Activated naive CD4-positive, alpha-beta T cell treated with anti-CD3 and anti-CD28 coated beads, Interleukin-2, amount 50 U/mL, for 24 hours (primary cell): Measurements from ENCODE around the gene ETV5.
"Not testable (repeated sequence)": the region's sequence is repeated elsewhere in the genome, so short reads cannot be mapped to it uniquely, and the experiment has no call there.

Source experiments
- H3K27ac Mint-ChIP-seq: one replicate; pipeline ENCODE4 v1.8.0; 2021; ENCODE audit warnings: mild to moderate bottlenecking, mixed read lengths
- H3K27me3 Mint-ChIP-seq: one replicate; pipeline ENCODE4 v1.8.0; 2021; ENCODE audit warnings: mixed read lengths
- H3K36me3 Mint-ChIP-seq: one replicate; pipeline ENCODE4 v1.8.0; 2021; ENCODE audit warnings: mixed read lengths
- H3K4me1 Mint-ChIP-seq: one replicate; pipeline ENCODE4 v1.8.0; 2021; ENCODE audit warnings: mixed read lengths
- H3K4me3 Mint-ChIP-seq: one replicate; pipeline ENCODE4 v1.8.0; 2021; ENCODE audit warnings: mild to moderate bottlenecking, mixed read lengths
- H3K9me3 Mint-ChIP-seq: one replicate; pipeline ENCODE4 v1.8.0; 2021; ENCODE audit warnings: mixed read lengths

ETV5 gene

DNA sequence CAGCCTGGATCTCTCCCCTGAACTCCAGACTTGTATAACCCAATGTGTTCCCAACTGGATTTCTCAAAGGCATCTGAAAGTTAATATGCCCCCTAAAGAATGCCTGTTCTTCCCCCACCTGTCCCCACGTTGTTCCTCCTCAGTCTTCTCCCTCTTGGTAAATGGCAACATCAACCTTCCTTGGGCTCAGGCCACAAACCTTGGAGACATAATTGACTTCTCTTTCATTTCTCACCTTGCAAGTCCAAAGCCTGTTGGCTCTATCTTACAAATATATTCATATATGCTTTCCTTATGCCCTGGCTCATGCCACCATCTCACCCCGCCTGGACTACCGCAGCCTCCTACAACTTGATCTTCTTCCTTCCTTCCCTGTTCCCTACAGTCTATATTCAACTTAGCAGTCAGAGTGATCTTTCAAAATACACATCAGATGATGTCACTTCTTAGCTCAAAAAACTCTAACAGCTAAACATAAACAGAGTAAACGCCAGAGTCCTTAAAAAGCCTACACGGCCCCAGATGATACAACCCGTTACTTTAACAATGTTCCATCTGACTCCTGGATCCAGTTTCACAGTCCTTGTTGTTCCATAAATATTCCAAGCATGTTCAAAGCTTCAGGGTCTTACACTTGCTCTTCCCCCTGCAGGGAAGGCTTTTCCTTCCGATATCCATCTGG lies 66.2 kb downstream of the ETV5 start:
- no peak overlapping the region for H3K27ac Mint-ChIP-seq
- no peaks in the 10 kb centered on the region for H3K9me3 Mint-ChIP-seq
- no peaks in the 10 kb centered on the region for H3K36me3 Mint-ChIP-seq
- no peaks in the 10 kb centered on the region for H3K4me1 Mint-ChIP-seq
- peaks cover 12% of the 10 kb centered on the region for H3K27me3 Mint-ChIP-seq
- no peak overlapping the region for H3K4me3 Mint-ChIP-seq

DNA sequence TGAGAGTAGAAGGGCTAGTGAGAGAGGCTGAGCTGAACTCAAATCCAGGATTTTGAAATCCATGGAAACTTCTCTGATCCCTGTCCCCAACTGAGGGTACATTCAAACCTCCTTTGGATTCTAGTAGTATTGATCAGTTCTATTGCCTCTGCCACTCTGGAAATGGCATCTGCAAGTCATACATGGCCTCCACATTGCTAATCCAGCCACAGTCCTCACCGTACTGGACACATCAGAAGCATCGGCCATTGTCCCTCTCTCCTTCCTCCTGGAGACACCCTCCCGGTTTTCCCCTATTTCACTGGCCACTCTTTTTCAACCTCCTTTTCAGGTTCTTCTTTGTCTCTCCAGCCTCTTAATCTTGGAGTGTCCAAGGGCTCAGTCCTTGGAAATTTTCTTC lies 66.9 kb downstream of the ETV5 start:
- Mint-ChIP-seq H3K9me3 (no peaks in the 10 kb centered on the region), H3K36me3 (no peaks in the 10 kb centered on the region), H3K4me1 (no peaks in the 10 kb centered on the region), H3K4me3 (no peak overlapping the region), H3K27me3 (peaks cover 12% of the 10 kb centered on the region), H3K27ac (no peak overlapping the region)

DNA sequence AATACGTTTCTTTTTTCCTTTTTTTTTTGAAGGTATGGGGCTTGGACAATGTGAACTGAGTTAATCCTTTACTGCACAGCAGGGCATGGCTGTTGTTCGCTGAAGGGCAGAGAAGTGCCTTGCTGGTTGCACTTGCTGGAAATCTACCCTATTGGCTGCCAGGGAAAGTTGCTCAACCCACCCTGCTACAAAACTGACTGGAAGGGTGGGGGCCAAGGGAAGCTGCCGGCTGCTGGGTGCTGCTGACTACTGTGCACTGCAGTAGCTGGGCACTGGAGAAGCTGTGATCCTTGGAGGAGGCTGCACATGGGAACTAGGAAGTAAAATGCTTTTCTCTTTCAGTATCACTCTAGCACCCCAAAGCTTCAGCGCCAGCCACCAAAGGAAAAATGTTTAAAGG lies 70.5 kb downstream of the ETV5 start:
- Mint-ChIP-seq H3K4me1 (no peaks in the 10 kb centered on the region), H3K4me3 (no peak overlapping the region), H3K36me3 (no peaks in the 10 kb centered on the region), H3K27ac (no peak overlapping the region), H3K27me3 (peaks cover 8% of the 10 kb centered on the region), H3K9me3 (no peaks in the 10 kb centered on the region)

DNA sequence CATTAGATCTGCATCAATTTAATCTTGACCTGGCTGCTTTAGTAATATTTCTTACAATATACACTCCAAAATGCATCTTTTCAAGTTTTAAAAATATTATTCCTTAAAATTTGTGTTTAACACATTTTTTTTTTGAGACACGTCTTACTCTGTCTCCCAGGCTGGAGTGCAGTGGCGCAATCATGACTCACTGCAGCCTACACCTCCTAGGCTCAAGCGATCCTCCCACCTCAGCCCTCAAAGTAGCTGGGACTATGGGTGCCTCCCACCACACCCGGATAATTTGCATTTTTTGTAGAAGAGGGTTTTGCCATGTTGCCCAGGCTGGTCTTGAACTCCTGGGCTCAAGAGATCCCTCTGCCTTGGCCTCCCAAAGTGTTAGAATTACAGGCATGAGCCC lies 73.6 kb downstream of the ETV5 start:
- Mint-ChIP-seq H3K4me1 (no peaks in the 10 kb centered on the region), H3K36me3 (no peaks in the 10 kb centered on the region), H3K4me3 (no peak overlapping the region), H3K27ac (no peak overlapping the region), H3K9me3 (no peaks in the 10 kb centered on the region), H3K27me3 (peaks cover 9% of the 10 kb centered on the region)

DNA sequence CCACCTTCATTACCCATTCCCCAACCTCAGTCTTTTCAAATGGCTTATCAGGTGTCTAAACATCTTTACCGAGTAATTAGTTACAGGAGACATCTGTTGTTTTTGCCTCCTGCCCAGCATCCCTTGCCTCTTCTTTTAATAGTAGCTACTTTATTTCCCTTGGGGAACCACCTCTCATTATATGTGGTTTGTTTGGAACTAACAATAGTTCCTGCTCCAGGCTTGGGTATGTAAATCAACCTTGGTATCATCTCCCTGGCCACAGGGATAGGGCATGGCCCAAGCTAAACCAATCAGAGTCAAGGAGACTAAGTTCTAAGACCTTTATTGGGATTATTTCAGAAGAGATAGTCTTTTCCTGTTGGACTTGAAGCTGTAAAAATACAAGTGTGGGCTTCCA lies 76.6 kb downstream of the ETV5 start:
- Mint-ChIP-seq H3K36me3 (no peaks in the 10 kb centered on the region), H3K27ac (no peak overlapping the region), H3K4me3 (no peak overlapping the region)

DNA sequence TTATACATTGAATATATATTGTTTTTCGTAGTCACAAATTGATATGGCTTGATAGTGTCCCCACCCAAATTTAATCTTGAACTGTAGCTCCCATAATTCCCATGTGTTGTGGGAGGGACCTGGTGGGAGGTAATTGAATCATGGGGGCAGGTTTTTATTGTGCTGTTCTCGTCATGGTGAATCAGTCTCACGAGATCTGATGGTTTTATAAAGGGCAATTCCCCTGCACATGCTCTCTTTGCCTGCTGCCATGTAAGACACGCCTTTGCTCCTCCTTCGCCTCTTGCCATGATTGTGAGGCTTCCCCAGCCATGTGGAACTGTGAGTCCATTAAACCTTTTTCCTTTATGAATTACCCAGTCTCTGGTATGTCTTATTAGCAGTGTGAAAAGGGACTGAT lies 82.9 kb downstream of the ETV5 start:
- not testable (repeated sequence) for H3K9me3 Mint-ChIP-seq, H3K36me3 Mint-ChIP-seq, H3K4me3 Mint-ChIP-seq, H3K27ac Mint-ChIP-seq, H3K4me1 Mint-ChIP-seq
- peaks cover 22% of the 10 kb centered on the region for H3K27me3 Mint-ChIP-seq

More for the DNA sequence above, 76.6 kb downstream of the ETV5 start:
- H3K4me1 Mint-ChIP-seq: no peaks in the 10 kb centered on the region
- H3K9me3 Mint-ChIP-seq: no peaks in the 10 kb centered on the region
- peaks cover 15% of the 10 kb centered on the region for H3K27me3 Mint-ChIP-seq

DNA sequence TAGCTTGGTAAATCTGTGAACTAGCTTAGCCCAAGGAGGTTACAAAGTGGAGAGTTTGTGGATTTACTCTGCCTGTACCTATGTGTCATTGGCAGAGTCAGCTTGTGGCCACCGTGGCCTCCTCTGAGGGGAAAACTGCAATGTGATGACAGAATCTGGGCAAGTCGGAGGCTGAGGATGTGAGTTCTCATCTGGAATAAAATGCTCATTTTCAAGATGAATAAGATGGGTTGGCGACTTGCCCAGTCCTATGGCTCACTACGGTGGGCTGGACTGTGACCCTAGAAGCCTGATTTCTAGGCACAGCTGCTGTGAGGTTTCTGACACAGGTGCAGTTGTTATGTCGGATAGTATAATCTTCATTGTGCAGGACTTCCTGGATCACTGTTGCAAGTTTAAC lies 83.7 kb downstream of the ETV5 start:
- H3K4me1 Mint-ChIP-seq: no peaks in the 10 kb centered on the region
- H3K27ac Mint-ChIP-seq: no peak overlapping the region

DNA sequence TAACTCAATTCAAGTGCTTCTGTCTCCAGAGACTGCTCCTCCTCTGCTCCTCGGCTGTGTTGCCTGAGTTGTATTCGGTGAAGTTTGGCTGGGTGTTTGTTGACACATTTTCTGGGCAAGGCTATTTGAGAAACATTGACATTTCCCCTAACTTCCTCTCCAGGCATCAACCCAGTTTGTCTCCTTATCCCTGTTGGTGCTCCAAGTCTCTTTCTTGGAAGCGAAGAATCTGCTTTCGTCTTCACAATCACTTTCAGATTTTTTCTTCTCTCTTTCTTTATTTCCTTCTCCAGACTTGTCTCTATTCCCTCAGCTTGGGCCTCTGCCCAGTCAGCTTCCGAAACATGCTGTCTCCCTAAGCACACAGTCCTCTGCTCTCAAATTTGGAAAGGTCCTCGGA lies 84.7 kb downstream of the ETV5 start:
- H3K4me3 Mint-ChIP-seq: no peak overlapping the region
- H3K36me3 Mint-ChIP-seq: no peaks in the 10 kb centered on the region
- H3K9me3 Mint-ChIP-seq: no peaks in the 10 kb centered on the region
- H3K27me3 Mint-ChIP-seq: peaks cover 14% of the 10 kb centered on the region
- H3K4me1 Mint-ChIP-seq: no peaks in the 10 kb centered on the region
- no peak overlapping the region for H3K27ac Mint-ChIP-seq

More for the DNA sequence above, 83.7 kb downstream of the ETV5 start:
- H3K4me3 Mint-ChIP-seq: no peak overlapping the region
- H3K36me3 Mint-ChIP-seq: no peaks in the 10 kb centered on the region
- peaks cover 18% of the 10 kb centered on the region for H3K27me3 Mint-ChIP-seq
- H3K9me3 Mint-ChIP-seq: no peaks in the 10 kb centered on the region

DNA sequence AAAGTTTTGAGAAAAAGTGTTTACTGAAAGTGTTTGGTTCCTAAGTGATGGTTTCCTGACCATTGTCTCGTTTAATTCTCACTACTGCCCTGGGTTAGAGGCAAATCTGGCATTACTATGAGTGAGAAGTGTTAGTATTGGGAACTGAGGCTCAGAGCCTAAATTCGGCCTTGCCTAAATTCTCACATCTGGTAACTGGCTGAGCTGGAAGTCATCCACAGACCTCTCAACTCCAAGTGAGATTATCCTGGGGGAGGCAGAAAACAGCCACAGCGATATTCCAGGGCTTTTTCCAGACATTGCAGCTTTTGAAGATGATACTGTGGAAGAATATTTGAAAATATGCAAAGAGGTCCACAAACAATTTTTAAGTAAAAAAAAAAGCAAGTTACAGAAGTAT lies 86.0 kb downstream of the ETV5 start:
- H3K9me3 Mint-ChIP-seq: no peaks in the 10 kb centered on the region
- H3K4me3 Mint-ChIP-seq: no peak overlapping the region
- no peaks in the 10 kb centered on the region for H3K4me1 Mint-ChIP-seq
- peaks cover 14% of the 10 kb centered on the region for H3K27me3 Mint-ChIP-seq
- no peaks in the 10 kb centered on the region for H3K36me3 Mint-ChIP-seq
- no peak overlapping the region for H3K27ac Mint-ChIP-seq

DNA sequence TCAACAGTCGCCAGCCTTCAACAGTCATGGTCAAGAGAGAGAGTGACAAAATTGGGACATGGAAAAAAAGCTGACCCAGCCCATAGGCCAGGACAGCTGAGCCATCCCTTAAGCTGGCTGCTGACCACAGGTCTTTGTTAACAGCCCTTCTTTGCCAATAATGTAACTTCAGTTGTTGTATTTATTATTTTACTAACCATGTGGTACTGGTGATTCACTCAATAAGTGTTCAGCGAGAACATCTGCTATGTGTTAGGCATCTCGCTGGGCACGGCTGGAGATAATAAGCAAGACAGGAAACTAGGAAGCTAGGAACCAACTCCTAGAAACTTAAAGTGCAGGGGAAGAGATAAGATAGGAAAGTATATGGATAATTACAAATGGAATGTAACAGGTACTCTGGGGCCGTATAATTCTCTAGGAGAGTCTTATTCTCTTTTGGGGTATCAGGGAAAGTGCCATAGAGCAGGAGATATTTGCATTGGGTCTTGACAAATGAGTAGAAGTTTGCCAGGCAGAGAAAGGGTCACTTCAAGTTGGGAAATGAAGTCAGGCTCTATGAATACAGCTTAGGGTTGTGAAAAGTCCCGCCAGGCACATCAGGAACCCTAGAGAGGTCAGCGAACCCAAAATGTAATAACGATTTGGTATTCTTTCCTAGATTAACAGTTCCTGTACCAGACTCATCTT lies 87.1 kb downstream of the ETV5 start:
- no peaks in the 10 kb centered on the region for H3K9me3 Mint-ChIP-seq
- no peak overlapping the region for H3K4me3 Mint-ChIP-seq
- no peaks in the 10 kb centered on the region for H3K36me3 Mint-ChIP-seq
- no peaks in the 10 kb centered on the region for H3K4me1 Mint-ChIP-seq
- H3K27me3 Mint-ChIP-seq: peaks cover 11% of the 10 kb centered on the region
- no peak overlapping the region for H3K27ac Mint-ChIP-seq

DNA sequence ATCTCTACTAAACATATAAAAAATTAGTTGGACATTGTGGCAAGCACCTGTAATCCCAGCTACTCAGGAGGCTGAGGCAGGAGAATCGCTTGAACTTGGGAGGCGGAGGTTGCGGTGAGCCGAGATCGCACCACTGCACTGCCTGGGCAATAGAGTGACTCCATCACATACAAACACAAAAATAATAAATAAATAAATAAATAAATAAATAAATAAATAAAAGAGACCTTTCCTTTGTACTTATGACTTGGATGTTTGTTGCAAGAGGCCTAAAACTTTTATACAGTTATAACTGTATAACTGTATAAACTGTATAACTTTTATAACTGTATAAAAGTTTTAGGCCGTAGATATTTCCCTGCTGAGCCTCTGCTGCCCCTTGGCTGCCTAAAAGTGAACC lies 87.6 kb downstream of the ETV5 start:
- H3K4me1 Mint-ChIP-seq, H3K36me3 Mint-ChIP-seq, H3K4me3 Mint-ChIP-seq, H3K9me3 Mint-ChIP-seq, H3K27ac Mint-ChIP-seq: not testable (repeated sequence)
- H3K27me3 Mint-ChIP-seq: peaks cover 10% of the 10 kb centered on the region

DNA sequence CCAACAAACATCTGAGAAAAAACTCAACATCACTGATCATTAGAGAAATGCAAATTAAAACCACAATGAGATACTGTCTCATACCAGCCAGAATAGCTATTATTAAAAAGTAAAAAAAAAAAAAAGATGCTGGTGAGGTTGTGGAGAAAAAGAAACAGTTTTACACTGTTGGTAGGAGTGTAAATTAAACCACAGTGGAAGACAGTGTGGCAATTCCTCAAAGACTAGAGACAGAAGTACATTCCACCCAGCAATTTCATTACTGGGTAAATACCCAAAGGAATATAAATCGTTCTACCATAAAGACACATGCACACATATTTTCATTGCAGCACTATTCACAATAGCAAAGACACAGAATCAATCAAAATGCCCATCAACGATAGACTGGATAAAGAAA lies 89.6 kb downstream of the ETV5 start:
- not testable (repeated sequence) for H3K36me3 Mint-ChIP-seq, H3K9me3 Mint-ChIP-seq, H3K4me1 Mint-ChIP-seq, H3K4me3 Mint-ChIP-seq, H3K27me3 Mint-ChIP-seq, H3K27ac Mint-ChIP-seq

DNA sequence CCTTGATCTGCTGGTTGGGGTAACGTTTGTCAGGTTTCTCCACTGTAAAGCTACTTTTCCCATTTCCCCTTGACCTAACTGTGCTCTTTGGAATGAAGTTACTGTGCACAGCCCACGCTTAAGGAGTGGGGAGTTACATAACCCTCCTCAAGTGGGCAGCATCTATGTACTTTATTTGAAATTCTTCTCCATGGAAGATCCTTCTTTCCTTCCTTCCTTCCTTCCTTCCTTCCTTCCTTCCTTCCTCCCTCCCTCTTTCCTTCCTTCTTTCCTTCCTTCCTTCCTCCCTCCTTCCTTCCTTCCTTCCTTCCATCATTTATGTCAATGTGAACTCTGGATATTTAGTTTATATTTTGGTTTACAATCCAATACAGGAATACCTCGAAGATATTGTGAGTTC lies 94.0 kb downstream of the ETV5 start:
- Mint-ChIP-seq H3K4me1 (no peaks in the 10 kb centered on the region), H3K9me3 (no peaks in the 10 kb centered on the region), H3K27me3 (peaks cover 17% of the 10 kb centered on the region), H3K36me3 (peaks cover 2% of the 10 kb centered on the region), H3K4me3 (no peak overlapping the region), H3K27ac (no peak overlapping the region)

DNA sequence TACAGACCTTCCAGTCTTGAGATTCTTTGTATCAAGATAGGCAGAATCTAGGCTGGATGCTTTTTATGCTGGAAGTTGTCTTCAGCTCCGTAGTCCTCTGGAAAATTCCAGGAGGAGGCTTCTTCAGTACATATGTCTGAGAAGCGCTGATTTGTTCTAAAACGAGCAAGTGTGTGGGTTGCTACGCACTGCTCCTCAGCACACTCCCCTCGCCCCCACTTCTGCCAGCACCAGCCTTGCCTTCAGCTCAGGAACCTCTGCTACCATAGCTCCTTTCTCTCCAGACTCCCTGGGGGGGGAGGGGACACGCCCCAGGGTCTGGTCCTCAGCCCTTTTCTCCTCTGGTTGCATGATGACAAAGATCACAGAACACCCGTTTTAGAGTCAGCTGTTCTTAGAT lies 95.6 kb downstream of the ETV5 start:
- no peak overlapping the region for H3K4me3 Mint-ChIP-seq
- H3K27ac Mint-ChIP-seq: no peak overlapping the region
- H3K4me1 Mint-ChIP-seq: no peaks in the 10 kb centered on the region
- H3K36me3 Mint-ChIP-seq: peaks cover 2% of the 10 kb centered on the region
- no peaks in the 10 kb centered on the region for H3K9me3 Mint-ChIP-seq
- H3K27me3 Mint-ChIP-seq: peaks cover 17% of the 10 kb centered on the region

DNA sequence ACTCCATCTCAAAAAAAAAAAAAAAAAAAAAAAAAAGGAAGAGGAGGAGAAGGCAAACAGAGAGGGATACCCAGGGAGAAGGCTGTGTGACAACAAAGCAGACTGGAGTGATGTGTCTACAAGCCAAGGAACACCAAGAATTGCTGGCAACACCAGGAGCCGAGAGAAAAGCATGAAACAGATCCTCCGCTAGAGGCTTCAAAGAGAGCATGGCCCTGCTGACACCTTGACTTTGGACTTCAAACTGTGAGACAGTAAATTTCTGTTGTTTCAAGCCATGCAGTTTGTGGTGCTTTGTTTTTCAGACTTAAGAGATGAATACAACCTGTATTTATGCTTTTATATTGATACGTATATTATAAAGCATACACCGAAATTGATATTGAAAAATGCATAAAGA lies 96.8 kb downstream of the ETV5 start:
- no peaks in the 10 kb centered on the region for H3K9me3 Mint-ChIP-seq
- peaks cover 2% of the 10 kb centered on the region for H3K36me3 Mint-ChIP-seq
- H3K4me3 Mint-ChIP-seq: no peak overlapping the region
- H3K27ac Mint-ChIP-seq: no peak overlapping the region
- no peaks in the 10 kb centered on the region for H3K4me1 Mint-ChIP-seq
- peaks cover 19% of the 10 kb centered on the region for H3K27me3 Mint-ChIP-seq

DNA sequence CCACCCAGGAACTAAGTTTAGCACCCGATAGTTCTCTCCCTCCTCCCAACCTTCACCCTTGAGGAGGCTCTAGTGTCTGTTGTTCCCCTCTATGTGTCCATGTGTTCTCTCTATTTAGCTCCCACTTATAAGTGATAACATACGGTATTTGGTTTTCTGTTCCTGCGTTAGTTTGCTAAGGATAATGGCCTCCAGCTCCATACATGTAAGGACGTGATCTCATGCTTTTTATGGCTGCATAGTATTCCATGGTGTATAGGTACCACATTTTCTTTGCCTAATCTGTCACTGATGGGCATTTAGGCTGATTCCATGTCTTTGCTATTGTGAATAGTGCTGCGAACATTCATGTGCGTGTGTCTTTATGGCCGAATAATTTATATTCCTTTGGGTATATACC lies 104.2 kb downstream of the ETV5 start:
- no peaks in the 10 kb centered on the region for H3K9me3 Mint-ChIP-seq
- H3K4me1 Mint-ChIP-seq: no peaks in the 10 kb centered on the region
- no peak overlapping the region for H3K27ac Mint-ChIP-seq
- H3K4me3 Mint-ChIP-seq: no peak overlapping the region
- H3K27me3 Mint-ChIP-seq: peaks cover 12% of the 10 kb centered on the region
- H3K36me3 Mint-ChIP-seq: no peaks in the 10 kb centered on the region

DNA sequence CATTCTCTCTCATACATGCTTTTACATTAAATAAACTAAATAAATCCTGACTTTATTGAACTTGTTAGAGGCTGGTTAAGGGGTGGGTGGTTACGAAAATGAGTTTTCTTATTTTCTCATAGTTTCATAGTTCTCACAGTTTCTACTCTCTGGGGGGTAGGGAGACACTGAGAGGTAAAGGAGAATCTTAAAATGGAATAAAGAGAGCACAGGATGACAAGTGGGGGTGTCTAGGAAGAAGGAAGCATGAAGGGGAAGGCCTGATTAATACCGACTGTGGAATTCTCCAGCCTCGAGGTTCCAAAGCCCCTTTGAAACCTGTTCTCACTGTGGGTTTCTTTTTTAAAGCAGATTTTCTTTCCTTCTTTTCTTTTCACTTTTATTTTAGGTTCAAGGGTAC lies 104.7 kb downstream of the ETV5 start:
- no peak overlapping the region for H3K27ac Mint-ChIP-seq
- H3K9me3 Mint-ChIP-seq: no peaks in the 10 kb centered on the region
- H3K4me3 Mint-ChIP-seq: no peak overlapping the region
- no peaks in the 10 kb centered on the region for H3K36me3 Mint-ChIP-seq
- H3K27me3 Mint-ChIP-seq: peaks cover 12% of the 10 kb centered on the region
- H3K4me1 Mint-ChIP-seq: no peaks in the 10 kb centered on the region
